HEK293 (cell line): ENCODE results near the gene STK39.

ENCODE experiments used
- CTCF ChIA-PET: fragments of 350-600 bp; formaldehyde crosslinking; extraction: SDS; loops from one replicate; lab custom pipeline; 2021; ENCODE audit warnings: antibody characterized with exemption; lab: Yijun Ruan, JAX
- POLR2A ChIA-PET: fragments of 300-600 bp; formaldehyde crosslinking; extraction: SDS; loops from one replicate; lab custom pipeline; 2020; ENCODE audit warnings: antibody characterized with exemption, inconsistent platforms; lab: Yijun Ruan, JAX
- H3K27ac ChIP-seq: fragments of 200-500 bp; sonication (Bioruptor generic); 2 replicates; pipeline ENCODE4 v1.5.1; 2014; ENCODE audit warnings: low read depth, low read length, control low read depth, inconsistent platforms; ENCODE audit errors: extremely low read depth
- H3K36me3 ChIP-seq, 2 experiments: fragments of 200-500 bp in 1 of 2; sonication (Bioruptor generic) in 1 of 2; 1 replicate in 1 of 2; 2 replicates in 1 of 2; pipeline ENCODE4 v1.5.1; 2014 to 2017; ENCODE audit warnings: inconsistent platforms in 2 of 2, low read length in 2 of 2; ENCODE audit not compliant: control insufficient read depth in 2 of 2, insufficient read depth in 1 of 2
- H3K4me1 ChIP-seq: fragments of 200-500 bp; sonication (Bioruptor generic); 2 replicates; pipeline ENCODE4 v1.5.1; 2014; ENCODE audit warnings: mild to moderate bottlenecking, low read length, inconsistent platforms; ENCODE audit not compliant: control insufficient read depth, insufficient read depth
- H3K4me3 ChIP-seq: 2 replicates; pipeline ENCODE4 v1.5.1; 2011; ENCODE audit warnings: low read depth, mild to moderate bottlenecking, control low read depth, low read length, moderate library complexity
- H3K9me3 ChIP-seq: fragments of 200-500 bp; sonication (Bioruptor generic); 2 replicates; pipeline ENCODE4 v1.5.1; 2014; ENCODE audit warnings: low read depth, low read length, inconsistent platforms; ENCODE audit not compliant: control insufficient read depth, insufficient read depth
- KLF16 ChIP-seq: fragments of 450-650 bp; formaldehyde crosslinking; IDR thresholded peaks from 2 replicates; pipeline ENCODE4 v1.5.1; 2017; ENCODE audit warnings: missing biosample characterization, missing genetic modification characterization
- KLF9 ChIP-seq: fragments of 450-650 bp; formaldehyde crosslinking; IDR thresholded peaks from 2 replicates; pipeline ENCODE4 v1.5.1; 2016; ENCODE audit warnings: missing biosample characterization, missing genetic modification characterization, low read depth
- MYNN ChIP-seq: fragments of 450-650 bp; formaldehyde crosslinking; IDR thresholded peaks from 2 replicates; pipeline ENCODE4 v1.5.1; 2016; ENCODE audit warnings: missing biosample characterization, missing genetic modification characterization, borderline replicate concordance
- OVOL3 ChIP-seq: fragments of 450-650 bp; formaldehyde crosslinking; IDR thresholded peaks from 2 replicates; pipeline ENCODE4 v1.5.1; 2016; ENCODE audit warnings: missing biosample characterization, missing genetic modification characterization
- SCRT2 ChIP-seq: fragments of 450-650 bp; formaldehyde crosslinking; IDR thresholded peaks from 2 replicates; pipeline ENCODE4 v1.5.1; 2016; ENCODE audit warnings: missing biosample characterization, missing genetic modification characterization
- ZFP3 ChIP-seq: fragments of 450-650 bp; formaldehyde crosslinking; IDR thresholded peaks from 2 replicates; pipeline ENCODE4 v1.5.1; 2016; ENCODE audit warnings: low read depth, missing biosample characterization, missing genetic modification characterization
- ZNF114 ChIP-seq: fragments of 450-650 bp; formaldehyde crosslinking; IDR thresholded peaks from 2 replicates; pipeline ENCODE4 v1.5.0; 2017; ENCODE audit warnings: missing biosample characterization, missing genetic modification characterization
- ZNF132 ChIP-seq: fragments of 450-650 bp; formaldehyde crosslinking; IDR thresholded peaks from 2 replicates; pipeline ENCODE4 v1.5.1; 2017; ENCODE audit warnings: missing biosample characterization, missing genetic modification characterization, borderline replicate concordance
- ZNF155 ChIP-seq: fragments of 450-650 bp; formaldehyde crosslinking; IDR thresholded peaks from 2 replicates; pipeline ENCODE4 v1.5.1; 2016; ENCODE audit warnings: missing biosample characterization, missing genetic modification characterization
- ZNF175 ChIP-seq: fragments of 450-650 bp; formaldehyde crosslinking; IDR thresholded peaks from 2 replicates; pipeline ENCODE4 v1.5.1; 2016; ENCODE audit warnings: missing biosample characterization, missing genetic modification characterization
- ZNF292 ChIP-seq: fragments of 450-650 bp; formaldehyde crosslinking; IDR thresholded peaks from 2 replicates; pipeline ENCODE4 v1.5.1; 2016; ENCODE audit warnings: low read depth, missing biosample characterization, missing genetic modification characterization, borderline replicate concordance
- ZNF521 ChIP-seq: fragments of 450-650 bp; formaldehyde crosslinking; IDR thresholded peaks from 2 replicates; pipeline ENCODE4 v1.5.1; 2017; ENCODE audit warnings: missing biosample characterization, mild to moderate bottlenecking, missing genetic modification characterization
- ZNF549 ChIP-seq: fragments of 450-650 bp; IDR thresholded peaks from 2 replicates; pipeline ENCODE4 v1.5.1; 2018; ENCODE audit warnings: missing biosample characterization, missing genetic modification characterization, mild to moderate bottlenecking, inconsistent platforms, moderate library complexity
- ZNF610 ChIP-seq: fragments of 450-650 bp; formaldehyde crosslinking; IDR thresholded peaks from 2 replicates; pipeline ENCODE4 v1.5.1; 2016; ENCODE audit warnings: missing biosample characterization, missing genetic modification characterization, borderline replicate concordance
- ZNF747 ChIP-seq: fragments of 450-650 bp; formaldehyde crosslinking; IDR thresholded peaks from 2 replicates; pipeline ENCODE4 v1.5.1; 2016; ENCODE audit warnings: missing biosample characterization, missing genetic modification characterization
- ZSCAN23 ChIP-seq: fragments of 450-650 bp; formaldehyde crosslinking; IDR thresholded peaks from 2 replicates; pipeline ENCODE4 v1.5.1; 2016; ENCODE audit warnings: missing biosample characterization, missing genetic modification characterization
- TF ChIP-seq, protein P1 (sequence below): fragments of 450-650 bp; formaldehyde crosslinking; IDR thresholded peaks from 2 replicates; pipeline ENCODE4 v1.5.1; 2016; ENCODE audit warnings: missing biosample characterization, missing genetic modification characterization
- TF ChIP-seq, protein P2 (sequence below): fragments of 450-650 bp; formaldehyde crosslinking; IDR thresholded peaks from 2 replicates; pipeline ENCODE4 v1.5.1; 2016; ENCODE audit warnings: missing biosample characterization, missing genetic modification characterization, borderline replicate concordance

STK39 gene

GRCh38 chr2:167946441-167946841, 301.0 kb downstream of the STK39 start (continued):
- TF ChIP-seq KLF16 (tag by site-specific recombination) (no peak), ZNF114 (tag by site-specific recombination) (no peak), ZNF610 (tag by site-specific recombination) (no peak), KLF9 (tag by site-specific recombination) (no peak)

DNA sequence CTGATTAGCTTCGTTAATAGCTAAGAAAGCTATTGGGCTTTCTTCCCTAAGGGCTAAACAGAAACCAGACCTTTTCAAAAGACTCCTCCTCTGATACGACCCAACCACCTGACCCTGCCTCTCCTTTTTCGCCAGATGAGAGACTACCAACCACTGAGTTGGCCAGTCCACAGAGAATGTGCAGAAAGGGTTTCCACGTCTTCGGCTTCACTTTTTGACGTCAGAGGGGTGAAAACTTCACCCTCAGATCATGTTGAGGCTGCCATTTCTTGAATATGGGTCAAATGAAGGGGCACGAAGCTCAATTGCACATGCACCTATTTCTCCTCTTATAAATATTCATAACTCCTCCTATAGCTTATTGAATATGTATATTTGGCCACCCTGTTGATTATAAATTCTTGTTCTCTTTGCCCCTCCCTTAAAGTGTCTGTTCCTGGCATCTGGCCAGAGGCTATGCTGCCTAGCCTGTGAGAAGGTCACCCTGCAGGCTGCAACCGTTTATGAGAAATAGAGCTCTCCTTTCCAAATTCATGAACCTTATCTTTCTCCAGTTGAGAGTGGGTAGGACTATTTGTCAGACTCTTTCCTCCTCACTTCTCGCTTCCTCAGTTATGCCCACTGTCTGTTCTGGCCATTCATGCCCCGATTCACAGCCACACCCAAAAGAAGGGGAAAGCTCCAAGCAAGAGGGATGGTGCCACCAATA, 301.6 kb downstream of the STK39 start:
- TF ChIP-seq ZSCAN23 (tag by site-specific recombination) = no peak
- Histone ChIP-seq H3K4me3 (no peak overlapping the region), H3K4me1 (no peaks in the 10 kb centered on the region), H3K36me3 (no peaks in the 10 kb centered on the region), H3K27ac (no peak overlapping the region), H3K9me3 (no peaks in the 10 kb centered on the region)
- POLR2A ChIA-PET = no interaction called here
- CTCF ChIA-PET = interaction anchor here (0.6 kb wide), 1 partner anchor 10 kb away, joined by 3 read pairs; no protein-coding TSS in a partner anchor

DNA sequence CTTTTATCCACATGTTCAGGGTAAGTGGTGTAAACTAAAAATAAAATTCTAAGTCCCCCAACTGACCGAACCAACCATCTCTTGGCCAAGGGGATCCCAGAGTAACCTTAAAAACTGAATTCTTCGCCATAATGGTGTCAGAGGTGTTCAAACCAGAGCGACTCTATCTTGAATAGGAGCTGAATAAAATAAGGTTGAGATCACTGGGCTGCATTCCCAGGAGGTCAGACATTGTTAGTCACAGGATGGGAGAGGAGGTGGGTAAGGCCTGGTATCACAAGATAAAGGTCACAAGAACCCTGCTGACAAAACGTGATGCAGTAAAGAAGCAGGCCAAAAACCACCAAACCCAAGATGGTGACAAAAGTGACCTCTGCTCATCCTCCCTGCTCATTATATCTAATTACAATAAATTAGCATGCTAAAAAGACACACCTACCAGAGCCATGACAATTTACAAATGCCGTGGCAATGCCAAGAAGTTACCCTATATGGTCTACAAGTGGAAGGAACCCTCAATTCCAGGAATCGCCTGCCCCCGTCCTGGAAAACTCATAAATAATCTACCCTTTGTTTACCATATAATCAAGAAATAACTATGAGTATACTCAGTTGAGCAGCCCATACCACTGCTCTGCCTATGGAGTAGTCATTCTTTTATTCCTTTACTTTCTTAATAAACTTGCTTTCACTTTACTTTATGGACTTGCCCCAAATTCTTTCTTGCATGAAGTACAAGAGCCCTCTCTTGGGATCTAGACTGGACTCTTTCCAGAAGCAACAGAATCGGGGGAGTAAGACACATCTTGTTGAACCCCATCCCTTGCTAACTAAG, 302.4 kb downstream of the STK39 start:
- POLR2A ChIA-PET = no interaction called here
- Histone ChIP-seq H3K4me1 (no peaks in the 10 kb centered on the region), H3K27ac (no peak overlapping the region), H3K4me3 (no peak overlapping the region)
- TF ChIP-seq OVOL3 (tag by site-specific recombination) (no peak), ZNF521 (tag by site-specific recombination) (no peak), ZNF132 (tag by site-specific recombination) (no peak), ZNF549 (tag by site-specific recombination) (no peak), ZNF292 (tag by site-specific recombination) (no peak), ZNF175 (tag by site-specific recombination) (no peak), SCRT2 (tag by site-specific recombination) (no peak), ZNF155 (tag by site-specific recombination) (no peak), ZNF747 (tag by site-specific recombination) (no peak), MYNN (tag by site-specific recombination) (no peak), ZFP3 (no peak)
- TF ChIP-seq, protein P1, sequence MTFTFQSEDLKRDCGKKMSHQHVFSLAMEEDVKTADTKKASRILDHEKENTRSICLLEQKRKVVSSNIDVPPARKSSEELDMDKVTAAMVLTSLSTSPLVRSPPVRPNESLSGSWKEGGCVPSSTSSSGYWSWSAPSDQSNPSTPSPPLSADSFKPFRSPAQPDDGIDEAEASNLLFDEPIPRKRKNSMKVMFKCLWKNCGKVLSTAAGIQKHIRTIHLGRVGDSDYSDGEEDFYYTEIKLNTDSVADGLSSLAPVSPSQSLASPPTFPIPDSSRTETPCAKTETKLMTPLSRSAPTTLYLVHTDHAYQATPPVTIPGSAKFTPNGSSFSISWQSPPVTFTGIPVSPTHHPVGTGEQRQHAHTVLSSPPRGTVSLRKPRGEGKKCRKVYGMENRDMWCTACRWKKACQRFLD (tag by site-specific recombination) = no peak
- TF ChIP-seq, protein P2, sequence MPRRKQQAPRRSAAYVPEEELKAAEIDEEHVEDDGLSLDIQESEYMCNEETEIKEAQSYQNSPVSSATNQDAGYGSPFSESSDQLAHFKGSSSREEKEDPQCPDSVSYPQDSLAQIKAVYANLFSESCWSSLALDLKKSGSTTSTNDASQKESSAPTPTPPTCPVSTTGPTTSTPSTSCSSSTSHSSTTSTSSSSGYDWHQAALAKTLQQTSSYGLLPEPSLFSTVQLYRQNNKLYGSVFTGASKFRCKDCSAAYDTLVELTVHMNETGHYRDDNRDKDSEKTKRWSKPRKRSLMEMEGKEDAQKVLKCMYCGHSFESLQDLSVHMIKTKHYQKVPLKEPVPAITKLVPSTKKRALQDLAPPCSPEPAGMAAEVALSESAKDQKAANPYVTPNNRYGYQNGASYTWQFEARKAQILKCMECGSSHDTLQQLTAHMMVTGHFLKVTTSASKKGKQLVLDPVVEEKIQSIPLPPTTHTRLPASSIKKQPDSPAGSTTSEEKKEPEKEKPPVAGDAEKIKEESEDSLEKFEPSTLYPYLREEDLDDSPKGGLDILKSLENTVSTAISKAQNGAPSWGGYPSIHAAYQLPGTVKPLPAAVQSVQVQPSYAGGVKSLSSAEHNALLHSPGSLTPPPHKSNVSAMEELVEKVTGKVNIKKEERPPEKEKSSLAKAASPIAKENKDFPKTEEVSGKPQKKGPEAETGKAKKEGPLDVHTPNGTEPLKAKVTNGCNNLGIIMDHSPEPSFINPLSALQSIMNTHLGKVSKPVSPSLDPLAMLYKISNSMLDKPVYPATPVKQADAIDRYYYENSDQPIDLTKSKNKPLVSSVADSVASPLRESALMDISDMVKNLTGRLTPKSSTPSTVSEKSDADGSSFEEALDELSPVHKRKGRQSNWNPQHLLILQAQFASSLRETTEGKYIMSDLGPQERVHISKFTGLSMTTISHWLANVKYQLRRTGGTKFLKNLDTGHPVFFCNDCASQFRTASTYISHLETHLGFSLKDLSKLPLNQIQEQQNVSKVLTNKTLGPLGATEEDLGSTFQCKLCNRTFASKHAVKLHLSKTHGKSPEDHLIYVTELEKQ = no peak
- TF ChIP-seq, all 188 proteins: peak for 0
- H3K9me3 ChIP-seq = no peaks in the 10 kb centered on the region
- CTCF ChIA-PET = interaction anchor here (0.6 kb wide), 1 partner anchor 174 kb away, joined by 3 read pairs; no protein-coding TSS in a partner anchor
- no peaks in the 10 kb centered on the region for H3K36me3 ChIP-seq
